ENCODE data around the gene TFCP2L1. TPM values are rescaled to one million over a fixed set of nuclear protein-coding genes. Genes with fewer than 3 reads are reported as not detected.

TFCP2L1 gene
- total and polyA plus RNA-seq, 2 donors (not counting 3 experiments of a cell fraction or from before 2014, with no cell fraction given) = not detected

DNA sequence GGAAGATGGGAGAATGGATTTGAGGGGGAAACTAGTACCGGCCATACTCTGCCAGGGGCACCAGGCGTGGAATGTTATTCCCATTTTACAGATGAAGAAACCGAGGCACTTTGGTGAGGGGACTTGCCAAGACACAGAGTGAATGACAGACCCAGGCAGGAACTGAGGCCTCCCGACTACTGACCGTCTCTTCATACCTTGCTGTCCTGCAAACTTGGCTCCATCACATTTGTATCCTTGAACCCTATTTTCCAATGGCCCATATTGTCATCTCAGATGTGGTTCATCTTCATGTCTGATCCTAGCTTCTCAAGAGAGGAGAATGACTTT is 6.2 kb upstream of the TFCP2L1 start:
- Histone ChIP-seq H3K9me3 (replicated peaks; ENCODE audit: control insufficient read depth, insufficient read depth, low read length) (no peaks in the 10 kb centered on the region), H3K4me2 (ENCODE audit: insufficient read depth, low read length) (no peak overlapping the region), H3K9ac (replicated peaks; ENCODE audit: extremely low read depth, insufficient read depth, low read length) (no peak overlapping the region), H2AFZ (ENCODE audit: low read depth, low read length) (no peak overlapping the region), H3K36me3 (ENCODE audit: control insufficient read depth in 2 of 2, extremely low read depth in 1 of 2, insufficient read depth in 2 of 2, low read length in 2 of 2) (no peaks in the 10 kb centered on the region), H3K27ac (ENCODE audit: insufficient read depth, low read depth, low read length) (no peak overlapping the region), H4K20me1 (replicated peaks; ENCODE audit: control insufficient read depth, extremely low read depth, insufficient read depth, low read length) (no peaks in the 10 kb centered on the region), H3K27me3 (ENCODE audit: control insufficient read depth in 2 of 2, insufficient read depth in 2 of 2, low read length in 2 of 2) (peaks cover under 1 to 5% of the 10 kb centered on the region in 2 experiments), H3K4me1 (ENCODE audit: control insufficient read depth, extremely low read depth, insufficient read depth, low read length) (no peaks in the 10 kb centered on the region), H3K9me1 (replicated peaks; ENCODE audit: control insufficient read depth, extremely low read depth, insufficient read depth, low read length) (no peaks in the 10 kb centered on the region), H3K4me3 (replicated peaks in 1 of 3; ENCODE audit: insufficient read depth in 1 of 3, low read depth in 1 of 3, low read length in 3 of 3) (no peak overlapping the region), H3K79me2 (ENCODE audit: control insufficient read depth, insufficient read depth, low read length) (no peaks in the 10 kb centered on the region)
- DNase-seq (ENCODE audit: low read depth, low spot score) = no peak
- TF ChIP-seq, protein P1, sequence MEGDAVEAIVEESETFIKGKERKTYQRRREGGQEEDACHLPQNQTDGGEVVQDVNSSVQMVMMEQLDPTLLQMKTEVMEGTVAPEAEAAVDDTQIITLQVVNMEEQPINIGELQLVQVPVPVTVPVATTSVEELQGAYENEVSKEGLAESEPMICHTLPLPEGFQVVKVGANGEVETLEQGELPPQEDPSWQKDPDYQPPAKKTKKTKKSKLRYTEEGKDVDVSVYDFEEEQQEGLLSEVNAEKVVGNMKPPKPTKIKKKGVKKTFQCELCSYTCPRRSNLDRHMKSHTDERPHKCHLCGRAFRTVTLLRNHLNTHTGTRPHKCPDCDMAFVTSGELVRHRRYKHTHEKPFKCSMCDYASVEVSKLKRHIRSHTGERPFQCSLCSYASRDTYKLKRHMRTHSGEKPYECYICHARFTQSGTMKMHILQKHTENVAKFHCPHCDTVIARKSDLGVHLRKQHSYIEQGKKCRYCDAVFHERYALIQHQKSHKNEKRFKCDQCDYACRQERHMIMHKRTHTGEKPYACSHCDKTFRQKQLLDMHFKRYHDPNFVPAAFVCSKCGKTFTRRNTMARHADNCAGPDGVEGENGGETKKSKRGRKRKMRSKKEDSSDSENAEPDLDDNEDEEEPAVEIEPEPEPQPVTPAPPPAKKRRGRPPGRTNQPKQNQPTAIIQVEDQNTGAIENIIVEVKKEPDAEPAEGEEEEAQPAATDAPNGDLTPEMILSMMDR (IDR thresholded peaks at IDR 0.05; ENCODE audit: extremely low read depth in 1 of 2, insufficient read depth in 1 of 2, low read depth in 1 of 2, low read length in 2 of 2) = no peak
- no peak for TF ChIP-seq GATA2 (IDR thresholded peaks at IDR 0.05; ENCODE audit: insufficient read depth, insufficient read length, low read depth, low read length)
- no peak for TF ChIP-seq JUN (IDR thresholded peaks at IDR 0.05; ENCODE audit: borderline replicate concordance, insufficient read depth, insufficient read length, low read depth)
- no peak for TF ChIP-seq POLR2AphosphoS5 (IDR thresholded peaks at IDR 0.05; ENCODE audit: insufficient read depth, low read depth, low read length)
- TF ChIP-seq POLR2A (IDR thresholded peaks at IDR 0.05; ENCODE audit: low read depth, low read length) = no peak
- no peak for TF ChIP-seq MAX (IDR thresholded peaks at IDR 0.05; ENCODE audit: insufficient read depth, insufficient read length)
- intact Hi-C loops (cut with micrococcal nuclease) (no loop called here), dilution Hi-C loops (cut with MboI; ENCODE audit: extremely low pct_ligation_motif_present, low sequenced_read_pairs) (no loop called here)
- FAIRE-seq = no peak
- POLR2A ChIA-PET = interaction anchor here (0.7 kb wide), 1 partner anchor 261 kb away, joined by 3 read pairs; no protein-coding TSS in a partner anchor
- BruUV-seq (replicated peaks) = no TSS peak
- CTCF ChIA-PET = no interaction called here

DNA sequence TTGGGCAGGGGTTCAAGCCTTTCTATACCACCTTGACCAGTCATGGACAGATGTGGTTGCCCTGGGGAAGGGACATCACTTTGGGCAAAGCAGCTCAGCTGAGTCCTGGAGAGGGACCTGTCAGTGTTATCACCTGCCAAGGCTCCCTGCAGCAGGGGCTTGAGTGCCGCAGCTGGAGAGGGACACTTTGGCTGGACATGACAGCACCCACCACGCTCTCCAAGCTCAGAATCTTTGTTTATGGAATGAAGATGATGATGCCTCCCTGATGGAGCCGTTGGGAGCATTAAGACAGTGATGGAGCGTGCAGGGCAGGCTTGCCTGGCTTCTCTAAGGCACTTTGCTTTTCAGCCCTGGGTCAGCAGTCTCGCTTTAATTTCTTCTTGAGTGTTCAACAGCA is 4.3 kb upstream of the TFCP2L1 start:
- Histone ChIP-seq H3K36me3 (ENCODE audit: control insufficient read depth in 2 of 2, extremely low read depth in 1 of 2, insufficient read depth in 2 of 2, low read length in 2 of 2) (no peaks in the 10 kb centered on the region), H2AFZ (ENCODE audit: low read depth, low read length) (no peak overlapping the region), H3K27me3 (ENCODE audit: control insufficient read depth in 2 of 2, insufficient read depth in 2 of 2, low read length in 2 of 2) (peaks cover 10 to 17% of the 10 kb centered on the region in 2 experiments), H3K9me3 (replicated peaks; ENCODE audit: control insufficient read depth, insufficient read depth, low read length) (no peaks in the 10 kb centered on the region), H3K4me1 (ENCODE audit: control insufficient read depth, extremely low read depth, insufficient read depth, low read length) (no peaks in the 10 kb centered on the region), H3K4me3 (replicated peaks in 1 of 3; ENCODE audit: insufficient read depth in 1 of 3, low read depth in 1 of 3, low read length in 3 of 3) (no peak overlapping the region), H4K20me1 (replicated peaks; ENCODE audit: control insufficient read depth, extremely low read depth, insufficient read depth, low read length) (no peaks in the 10 kb centered on the region), H3K9ac (replicated peaks; ENCODE audit: extremely low read depth, insufficient read depth, low read length) (no peak overlapping the region), H3K79me2 (ENCODE audit: control insufficient read depth, insufficient read depth, low read length) (no peaks in the 10 kb centered on the region), H3K4me2 (ENCODE audit: insufficient read depth, low read length) (no peak overlapping the region), H3K9me1 (replicated peaks; ENCODE audit: control insufficient read depth, extremely low read depth, insufficient read depth, low read length) (no peaks in the 10 kb centered on the region), H3K27ac (ENCODE audit: insufficient read depth, low read depth, low read length) (no peak overlapping the region)
- POLR2A ChIA-PET = no interaction called here
- intact Hi-C loops (cut with micrococcal nuclease) (no loop called here), dilution Hi-C loops (cut with MboI; ENCODE audit: extremely low pct_ligation_motif_present, low sequenced_read_pairs) (no loop called here)
- DNase-seq (ENCODE audit: low read depth, low spot score) (no peak), FAIRE-seq (no peak)
- no peak for TF ChIP-seq POLR2A (IDR thresholded peaks at IDR 0.05; ENCODE audit: low read depth, low read length)
- TF ChIP-seq, protein P1 (IDR thresholded peaks at IDR 0.05; ENCODE audit: extremely low read depth in 1 of 2, insufficient read depth in 1 of 2, low read depth in 1 of 2, low read length in 2 of 2) = no peak
- TF ChIP-seq MAX (IDR thresholded peaks at IDR 0.05; ENCODE audit: insufficient read depth, insufficient read length) = no peak
- TF ChIP-seq EZH2 (IDR thresholded peaks at IDR 0.05; ENCODE audit: borderline replicate concordance, low read depth, low read length, severe bottlenecking) = no peak
- TF ChIP-seq JUN (IDR thresholded peaks at IDR 0.05; ENCODE audit: borderline replicate concordance, insufficient read depth, insufficient read length, low read depth) = no peak
- TF ChIP-seq POLR2AphosphoS5 (IDR thresholded peaks at IDR 0.05; ENCODE audit: insufficient read depth, low read depth, low read length) = no peak
- no peak for TF ChIP-seq GATA2 (IDR thresholded peaks at IDR 0.05; ENCODE audit: insufficient read depth, insufficient read length, low read depth, low read length)
- TF ChIP-seq FOS (IDR thresholded peaks at IDR 0.05; ENCODE audit: borderline replicate concordance, insufficient read depth, low read length) = no peak
- TF ChIP-seq MYC (IDR thresholded peaks at IDR 0.05; ENCODE audit: low read depth, low read length) = no peak
- CTCF ChIA-PET = interaction anchor here (1.2 kb wide), 1 partner anchor 8 kb away, joined by 3 read pairs; no protein-coding TSS in a partner anchor
- no TSS peak for BruUV-seq (replicated peaks)

All from endothelial cell of umbilical vein (primary cell).